ENCODE measurements around the gene KNDC1.

KNDC1 gene

GRCh38 chr10:133196221-133196915 is 36.3 kb downstream of the KNDC1 start:
- no peak for FAIRE-seq

DNA sequence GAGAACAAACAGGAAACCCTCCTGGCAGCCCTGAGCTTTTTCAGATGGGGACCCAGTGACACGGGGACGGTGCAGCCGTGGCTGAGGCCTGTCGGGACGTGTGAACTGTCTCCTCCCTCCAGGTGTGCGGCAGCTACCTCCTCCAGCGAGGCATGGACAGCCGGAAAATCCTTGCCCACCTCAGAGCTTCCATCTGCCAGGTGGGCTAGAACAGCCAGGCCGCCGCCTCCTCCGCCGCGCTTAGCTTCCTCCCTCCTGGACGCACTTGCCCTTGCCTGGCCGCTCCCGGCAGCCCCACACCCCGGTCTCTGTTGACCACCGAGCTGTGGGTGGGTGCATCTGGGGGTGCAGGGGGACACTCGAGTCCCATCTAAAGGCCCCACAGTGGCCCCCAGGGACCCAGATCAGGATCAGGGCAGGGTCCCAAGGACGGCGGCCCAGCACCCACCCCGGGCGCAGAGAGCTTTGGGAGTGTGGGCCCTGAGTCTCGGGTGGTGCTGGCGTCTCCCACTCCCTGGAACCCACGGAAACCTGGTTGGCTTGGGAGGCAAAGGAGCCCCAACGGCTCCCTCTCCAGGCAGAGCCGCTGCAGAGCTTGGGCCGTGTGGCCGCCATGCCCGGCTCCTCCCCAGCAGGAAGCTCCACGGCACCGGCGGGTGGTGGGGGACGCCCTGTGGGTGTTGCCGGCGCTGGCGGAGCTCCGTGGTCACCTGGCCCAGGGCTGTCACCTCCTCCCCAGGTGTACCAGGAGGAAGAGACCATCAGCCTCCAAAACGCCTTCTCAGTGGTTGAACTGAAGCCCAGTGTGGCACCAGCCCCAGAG is 37.1 kb downstream of the KNDC1 start:
- no peak for FAIRE-seq

DNA sequence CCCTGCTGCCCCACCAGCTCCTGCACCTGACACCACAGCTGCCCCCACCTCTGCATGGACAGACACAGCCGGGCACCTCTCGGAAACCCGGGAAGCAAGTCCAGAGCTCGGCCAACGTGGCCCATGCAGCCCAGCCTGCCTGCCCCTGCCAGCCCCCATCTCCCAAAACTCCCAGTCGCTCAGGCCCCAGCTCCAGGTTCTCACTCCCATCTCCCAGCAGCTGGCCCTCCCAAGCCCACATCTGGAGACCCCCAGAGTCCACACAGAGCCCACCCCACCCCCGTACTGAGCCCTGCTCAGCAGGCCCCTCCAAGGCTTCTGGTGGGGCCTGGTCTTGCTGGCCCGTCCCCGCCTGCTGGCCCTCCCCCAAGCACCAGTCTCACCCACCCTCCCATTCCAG is 37.8 kb downstream of the KNDC1 start:
- no peak for FAIRE-seq

GRCh38 chr10:133198206-133198605 is 38.2 kb downstream of the KNDC1 start:
- FAIRE-seq = no peak

- no peak for FAIRE-seq
Measured at GRCh38 chr10:133198621-133199487, 38.8 kb downstream of the KNDC1 start.

DNA sequence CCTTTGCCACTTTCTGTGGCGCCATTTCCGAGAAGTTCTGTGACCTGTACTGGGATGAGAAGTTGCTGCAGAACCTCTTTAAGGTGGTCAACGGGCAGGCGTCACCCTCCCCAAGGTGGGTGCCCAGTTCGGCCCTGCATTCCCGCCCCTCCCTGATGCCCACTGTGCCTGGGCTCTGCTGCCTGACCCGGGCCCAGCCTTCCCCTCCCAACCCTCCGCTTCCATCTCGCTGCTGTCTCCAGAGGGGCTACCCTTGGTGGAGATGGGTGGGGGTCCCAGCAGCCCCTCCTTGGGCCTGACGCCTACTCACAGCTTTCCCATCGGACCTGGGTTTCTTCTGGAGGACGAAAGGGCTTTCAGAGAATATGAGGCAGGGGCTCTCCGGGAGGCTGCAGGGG is 39.5 kb downstream of the KNDC1 start:
- FAIRE-seq = no peak

GRCh38 chr10:133199992-133200611 is 40.1 kb downstream of the KNDC1 start:
- FAIRE-seq = no peak

DNA sequence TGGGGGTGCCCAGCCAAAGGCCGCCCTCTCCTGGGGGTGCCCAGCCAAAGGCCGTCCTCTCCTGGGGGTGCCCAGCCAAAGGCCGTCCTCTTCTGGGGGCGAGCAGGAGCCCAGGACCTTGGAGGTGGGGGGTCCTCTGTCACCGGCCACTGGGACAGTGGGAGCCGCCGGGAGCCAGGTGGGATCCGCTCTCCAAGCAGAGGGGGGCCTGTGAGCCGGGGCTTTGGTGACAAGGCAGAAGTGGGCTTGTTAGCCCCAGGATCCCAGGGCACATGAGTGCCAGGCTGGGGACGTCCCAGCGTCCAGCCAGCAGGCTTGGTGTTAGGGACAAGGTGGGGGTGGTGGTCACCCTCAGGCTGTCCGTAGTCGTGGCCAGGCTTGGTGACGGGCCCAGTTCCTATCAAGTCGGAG is 40.6 kb downstream of the KNDC1 start:
- FAIRE-seq = no peak

DNA sequence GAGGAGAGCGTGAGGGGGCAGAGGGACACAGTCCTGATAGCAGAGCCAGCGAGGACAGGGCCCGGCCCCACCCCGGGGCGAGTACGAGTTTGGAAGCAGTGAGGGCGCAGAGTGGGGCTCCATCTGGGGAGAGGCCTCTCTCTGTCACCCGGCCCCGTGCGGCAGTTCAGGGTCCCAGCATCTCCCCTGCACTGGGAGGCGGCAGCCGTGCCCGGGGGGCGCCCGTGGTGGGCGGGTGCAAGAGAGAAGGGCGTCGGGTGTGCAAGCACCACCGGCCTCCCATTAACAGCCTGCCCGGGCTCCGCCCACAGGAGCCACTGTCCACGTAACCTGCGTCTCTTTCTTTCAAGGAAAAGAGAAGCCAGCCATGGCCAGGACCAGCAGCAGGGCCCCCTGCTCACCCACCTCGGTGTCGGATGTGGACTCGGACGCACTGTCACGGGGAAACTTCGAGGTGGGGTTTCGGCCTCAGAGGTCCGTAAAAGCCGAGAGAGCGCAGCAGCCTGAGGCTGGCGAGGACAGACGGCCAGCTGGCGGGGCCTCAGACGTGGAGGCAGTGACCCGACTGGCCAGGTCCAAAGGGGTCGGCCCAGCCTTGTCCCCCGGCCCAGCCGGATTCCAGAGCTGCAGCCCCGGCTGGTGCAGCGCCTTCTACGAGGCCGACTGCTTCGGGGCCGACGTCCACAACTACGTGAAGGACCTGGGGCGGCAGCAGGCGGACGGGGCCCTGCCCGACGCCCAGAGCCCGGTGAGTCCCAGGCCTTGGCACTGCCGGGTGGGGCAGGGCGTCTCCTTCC is 41.3 kb downstream of the KNDC1 start:
- FAIRE-seq = no peak

DNA sequence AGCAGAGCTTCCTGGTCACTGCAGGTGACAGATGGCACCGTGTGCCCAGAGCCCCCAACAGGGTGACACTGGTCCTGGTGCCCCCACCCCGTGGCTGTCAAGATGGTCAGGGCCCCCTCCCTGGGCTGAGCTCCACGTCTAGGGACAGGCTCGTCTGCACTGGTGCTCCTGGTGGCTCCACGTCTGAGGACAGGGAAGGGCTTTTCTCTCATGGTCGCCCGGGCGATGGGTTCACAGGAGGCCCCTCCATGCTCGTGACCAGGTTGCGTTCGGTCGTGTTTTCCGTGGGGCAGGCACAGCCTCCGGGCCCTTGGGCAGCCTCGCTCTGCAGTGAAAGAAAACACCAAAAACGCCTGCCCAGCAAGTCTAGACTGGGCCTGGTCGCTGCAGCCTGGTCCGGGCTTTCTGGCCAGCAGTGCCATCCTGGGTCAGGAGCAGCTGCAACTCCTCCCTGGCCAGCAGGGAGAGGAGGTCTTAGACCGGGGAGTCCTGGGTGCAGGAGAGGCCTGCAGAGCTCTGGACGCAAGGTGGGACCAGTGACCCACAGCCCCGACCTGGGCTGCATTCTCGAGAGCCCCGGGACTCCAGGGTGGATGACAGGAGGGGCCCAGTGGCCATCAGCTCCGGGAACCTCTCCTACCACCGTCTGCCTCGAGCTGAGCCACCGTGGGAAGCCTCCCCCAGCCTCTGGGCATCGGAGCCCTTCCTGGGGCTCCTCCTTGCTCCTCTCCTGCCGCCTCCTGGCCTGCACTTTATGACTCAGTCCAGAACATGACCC is 42.1 kb downstream of the KNDC1 start:
- FAIRE-seq = no peak

- no peak for FAIRE-seq
Measured at GRCh38 chr10:133202778-133203651, 43.0 kb downstream of the KNDC1 start.

GRCh38 chr10:133203652-133204195 is 43.7 kb downstream of the KNDC1 start:
- no peak for FAIRE-seq

- FAIRE-seq = no peak
Measured at GRCh38 chr10:133204226-133205015, 44.4 kb downstream of the KNDC1 start.

DNA sequence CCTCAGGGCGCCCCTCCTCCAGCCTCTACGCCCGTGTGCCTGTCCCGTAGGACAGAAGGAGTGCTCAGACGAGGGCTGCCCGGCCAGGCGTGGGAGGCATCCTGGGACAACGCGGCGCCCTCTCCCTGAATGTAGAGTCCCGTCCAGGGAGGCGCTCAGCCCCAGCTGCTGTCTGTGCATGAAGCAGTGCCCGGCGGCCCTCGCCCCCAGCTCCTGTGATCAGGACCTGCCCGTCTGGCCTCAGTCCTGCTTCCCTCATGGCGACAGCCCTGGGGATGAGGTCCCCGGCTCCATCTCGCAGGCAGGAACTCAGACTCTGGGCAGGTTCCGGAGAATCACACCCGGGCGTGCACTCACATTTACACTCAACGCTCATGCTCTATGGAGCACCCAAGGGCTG is 45.1 kb downstream of the KNDC1 start:
- no peak for FAIRE-seq

- no peak for FAIRE-seq
Measured at GRCh38 chr10:133206356-133207040, 46.5 kb downstream of the KNDC1 start.

DNA sequence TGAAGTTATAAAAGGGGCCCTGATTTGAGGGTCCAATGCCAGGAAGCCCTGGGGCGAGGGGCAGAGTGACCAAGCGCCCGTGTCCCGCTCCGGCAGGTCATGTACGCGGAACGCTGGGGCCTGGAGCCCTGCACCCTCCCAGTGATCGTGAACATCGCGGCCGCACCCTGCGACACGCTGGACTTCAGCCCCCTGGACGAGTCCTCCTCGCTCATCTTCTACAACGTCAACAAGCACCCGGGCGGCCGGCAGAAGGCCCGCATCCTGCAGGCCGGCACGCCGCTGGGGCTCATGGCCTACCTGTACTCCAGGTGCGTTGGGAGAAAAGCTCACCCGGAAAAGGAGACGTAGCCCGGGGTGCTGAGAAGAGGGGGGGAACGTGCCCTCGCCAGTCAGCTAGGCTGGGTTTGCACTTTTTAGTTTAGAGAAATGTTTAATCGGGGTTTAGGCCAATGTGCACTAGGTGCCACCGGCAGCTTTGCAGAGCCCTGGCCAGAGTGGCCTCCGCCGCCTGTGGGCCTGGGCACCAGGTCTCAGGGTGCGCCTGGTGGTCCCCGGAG is 47.1 kb downstream of the KNDC1 start:
- no peak for FAIRE-seq

DNA sequence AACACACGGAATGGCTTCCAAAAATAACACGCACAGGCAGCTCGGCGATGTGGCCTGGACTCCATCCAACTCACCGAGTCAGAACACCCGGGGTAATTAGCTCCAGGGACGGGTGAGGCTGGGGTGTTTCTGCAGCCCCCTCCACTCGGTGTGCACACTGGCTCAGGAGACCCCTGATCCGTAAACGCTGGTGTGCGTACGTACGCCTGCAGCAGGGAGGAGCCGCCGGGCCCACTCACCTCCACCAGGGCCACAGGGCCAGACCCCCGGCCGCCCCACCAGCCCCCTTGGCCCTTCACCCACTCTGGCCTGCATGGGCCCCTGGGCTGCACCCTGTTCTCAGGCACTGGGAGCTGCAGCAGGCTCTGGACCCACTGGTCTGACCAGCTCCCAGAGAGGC is 47.6 kb downstream of the KNDC1 start:
- no peak for FAIRE-seq

GRCh38 chr10:133208466-133208865 is 48.4 kb downstream of the KNDC1 start:
- no peak for FAIRE-seq
